ENCODE results near the gene BTLA. TPM values are rescaled to one million over a fixed set of nuclear protein-coding genes. Genes with fewer than 3 reads are reported as not detected.

The BTLA gene
- total and polyA plus RNA-seq, 10 of the 15 experiments (the other 5 are each of a cell fraction or from before 2014, with no cell fraction given), result 55.4 to 134 (median 84.2) TPM

DNA sequence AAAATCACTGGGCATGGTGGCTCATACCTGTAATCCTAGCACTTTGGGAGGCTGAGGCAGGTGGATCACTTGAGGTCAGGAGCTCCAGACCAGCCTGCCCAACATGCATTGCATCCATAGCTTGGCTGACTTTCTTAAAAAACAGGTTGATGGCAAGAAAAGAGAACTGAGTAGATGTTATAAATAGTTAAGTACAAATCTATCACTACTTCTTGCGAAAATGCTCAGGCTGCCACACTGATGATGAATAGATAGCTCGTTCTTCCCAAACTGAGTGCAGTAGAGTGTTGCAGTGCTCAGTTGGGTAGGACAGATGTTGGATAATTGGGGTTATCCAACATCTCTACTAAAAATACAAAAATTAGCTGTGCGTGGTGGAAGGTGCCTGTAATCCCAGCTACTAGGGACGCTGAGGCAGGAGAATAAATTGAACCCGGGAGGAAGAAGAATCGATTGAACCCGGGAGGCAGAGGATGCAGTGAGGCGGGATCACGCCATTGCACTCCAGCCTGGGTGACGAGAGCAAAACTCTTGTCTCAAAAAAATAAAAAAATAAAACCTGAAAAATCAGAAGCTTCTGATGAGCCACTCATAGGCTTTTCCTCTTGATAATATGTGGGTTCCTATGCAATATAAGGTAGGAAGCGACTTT lies 1.2 kb downstream of the BTLA start (continued):
- TF ChIP-seq, protein P1, sequence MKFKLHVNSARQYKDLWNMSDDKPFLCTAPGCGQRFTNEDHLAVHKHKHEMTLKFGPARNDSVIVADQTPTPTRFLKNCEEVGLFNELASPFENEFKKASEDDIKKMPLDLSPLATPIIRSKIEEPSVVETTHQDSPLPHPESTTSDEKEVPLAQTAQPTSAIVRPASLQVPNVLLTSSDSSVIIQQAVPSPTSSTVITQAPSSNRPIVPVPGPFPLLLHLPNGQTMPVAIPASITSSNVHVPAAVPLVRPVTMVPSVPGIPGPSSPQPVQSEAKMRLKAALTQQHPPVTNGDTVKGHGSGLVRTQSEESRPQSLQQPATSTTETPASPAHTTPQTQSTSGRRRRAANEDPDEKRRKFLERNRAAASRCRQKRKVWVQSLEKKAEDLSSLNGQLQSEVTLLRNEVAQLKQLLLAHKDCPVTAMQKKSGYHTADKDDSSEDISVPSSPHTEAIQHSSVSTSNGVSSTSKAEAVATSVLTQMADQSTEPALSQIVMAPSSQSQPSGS (IDR thresholded peaks at IDR 0.05; ENCODE audit: low read length), result no peak
- TF ChIP-seq, protein P2, sequence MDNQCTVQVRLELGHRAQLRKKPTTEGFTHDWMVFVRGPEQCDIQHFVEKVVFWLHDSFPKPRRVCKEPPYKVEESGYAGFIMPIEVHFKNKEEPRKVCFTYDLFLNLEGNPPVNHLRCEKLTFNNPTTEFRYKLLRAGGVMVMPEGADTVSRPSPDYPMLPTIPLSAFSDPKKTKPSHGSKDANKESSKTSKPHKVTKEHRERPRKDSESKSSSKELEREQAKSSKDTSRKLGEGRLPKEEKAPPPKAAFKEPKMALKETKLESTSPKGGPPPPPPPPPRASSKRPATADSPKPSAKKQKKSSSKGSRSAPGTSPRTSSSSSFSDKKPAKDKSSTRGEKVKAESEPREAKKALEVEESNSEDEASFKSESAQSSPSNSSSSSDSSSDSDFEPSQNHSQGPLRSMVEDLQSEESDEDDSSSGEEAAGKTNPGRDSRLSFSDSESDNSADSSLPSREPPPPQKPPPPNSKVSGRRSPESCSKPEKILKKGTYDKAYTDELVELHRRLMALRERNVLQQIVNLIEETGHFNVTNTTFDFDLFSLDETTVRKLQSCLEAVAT (IDR thresholded peaks at IDR 0.05), result peak; percentile 93
- no peak for TF ChIP-seq RBBP5 (conservative IDR thresholded peaks at IDR 0.05)
- no peak for TF ChIP-seq ZNF207 (IDR thresholded peaks at IDR 0.05; ENCODE audit: borderline replicate concordance)
- TF ChIP-seq EZH2 (IDR thresholded peaks at IDR 0.05; ENCODE audit: borderline replicate concordance, control insufficient read depth, low read depth, low read length), result no peak
- no peak for TF ChIP-seq POLR2AphosphoS2 (IDR thresholded peaks at IDR 0.05; ENCODE audit: low read depth, low read length)
- no peak for TF ChIP-seq TARDBP (IDR thresholded peaks at IDR 0.05; ENCODE audit: borderline replicate concordance)
- TF ChIP-seq STAT3 (IDR thresholded peaks at IDR 0.05; ENCODE audit: low read depth, low read length), result no peak
- no peak for TF ChIP-seq PML (IDR thresholded peaks at IDR 0.05; ENCODE audit: low read length)
- no peak for TF ChIP-seq SRF (IDR thresholded peaks at IDR 0.05; ENCODE audit: low read depth in 2 of 2, low read length in 2 of 2)
- TF ChIP-seq IRF4 (IDR thresholded peaks at IDR 0.05; ENCODE audit: low read depth, low read length), result no peak
- TF ChIP-seq, protein P3, sequence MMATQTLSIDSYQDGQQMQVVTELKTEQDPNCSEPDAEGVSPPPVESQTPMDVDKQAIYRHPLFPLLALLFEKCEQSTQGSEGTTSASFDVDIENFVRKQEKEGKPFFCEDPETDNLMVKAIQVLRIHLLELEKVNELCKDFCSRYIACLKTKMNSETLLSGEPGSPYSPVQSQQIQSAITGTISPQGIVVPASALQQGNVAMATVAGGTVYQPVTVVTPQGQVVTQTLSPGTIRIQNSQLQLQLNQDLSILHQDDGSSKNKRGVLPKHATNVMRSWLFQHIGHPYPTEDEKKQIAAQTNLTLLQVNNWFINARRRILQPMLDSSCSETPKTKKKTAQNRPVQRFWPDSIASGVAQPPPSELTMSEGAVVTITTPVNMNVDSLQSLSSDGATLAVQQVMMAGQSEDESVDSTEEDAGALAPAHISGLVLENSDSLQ (IDR thresholded peaks at IDR 0.05), result no peak
- TF ChIP-seq NRF1 (conservative IDR thresholded peaks at IDR 0.05; ENCODE audit: low read depth, low read length), result no peak
- no peak for TF ChIP-seq WRNIP1 (IDR thresholded peaks at IDR 0.05; ENCODE audit: borderline replicate concordance, low read depth, low read length)
- TF ChIP-seq NFXL1 (IDR thresholded peaks at IDR 0.05; ENCODE audit: borderline replicate concordance), result no peak
- no peak for TF ChIP-seq ATF7 (IDR thresholded peaks at IDR 0.05; ENCODE audit: low read depth)
